Upper lobe of right lung (tissue), 1 donor: ENCODE results near the gene PCDH8. TPM values are rescaled to one million over a fixed set of nuclear protein-coding genes. Genes with fewer than 3 reads are reported as not detected.
"Not testable (repeated sequence)": the region's sequence is repeated elsewhere in the genome, so short reads cannot be mapped to it uniquely, and the experiment has no call there.

Source experiments
- ATAC-seq: fragments of 200-7000 bp; cut with Tn5 transposase; one replicate; pipeline ENCODE4 v1.9.1; 2020; ENCODE audit warnings: mild to moderate bottlenecking, moderate library complexity
- DNase-seq: peaks from one replicate; pipeline ENCODE4 v3.0.0-alpha.2; 2020
- H3K27ac ChIP-seq: fragments of 200-600 bp; one replicate; pipeline ENCODE4 v1.8.0; 2022
- H3K27me3 ChIP-seq: fragments of 200-600 bp; one replicate; pipeline ENCODE4 v1.8.0; 2022; ENCODE audit warnings: mild to moderate bottlenecking
- H3K36me3 ChIP-seq: fragments of 200-600 bp; one replicate; pipeline ENCODE4 v1.8.0; 2022
- H3K4me1 ChIP-seq: fragments of 200-600 bp; one replicate; pipeline ENCODE4 v1.8.0; 2022
- H3K4me3 ChIP-seq: fragments of 200-600 bp; one replicate; pipeline ENCODE4 v1.8.0; 2022; ENCODE audit warnings: mild to moderate bottlenecking
- H3K9me3 ChIP-seq: fragments of 200-600 bp; one replicate; pipeline ENCODE4 v1.8.0; 2022
- CTCF ChIP-seq: fragments of 200-600 bp; IDR thresholded peaks from one replicate; pipeline ENCODE4 v1.8.0; 2022; ENCODE audit warnings: antibody characterized with exemption
- intact Hi-C: fragments of 100-400 bp; cut with DNase I; formaldehyde crosslinking; loops from one replicate; pipeline ENCODE4 v1.11.0; 2022
- total RNA-seq: library from RNA; stranded (reverse); fragmentation: NEBNext Ultra II Directional; extraction: Animal tissue kit (Norgen Biotek cat#: 25700); gene quantifications from one replicate; pipeline ENCODE4 v1.2.1, GENCODE V29; 2021
- donor health status: DM: no; HTN: yes; CAD: no; lungs with severe emphysema.

Gene PCDH8
- total RNA-seq, 1 donor from 2014 or later, result not detected

GRCh38 chr13:52832313-52832712 lies 16.1 kb downstream of the PCDH8 start:
- no peak for ATAC-seq
- intact Hi-C loops, result no loop called here
- no peak for TF ChIP-seq CTCF

DNA sequence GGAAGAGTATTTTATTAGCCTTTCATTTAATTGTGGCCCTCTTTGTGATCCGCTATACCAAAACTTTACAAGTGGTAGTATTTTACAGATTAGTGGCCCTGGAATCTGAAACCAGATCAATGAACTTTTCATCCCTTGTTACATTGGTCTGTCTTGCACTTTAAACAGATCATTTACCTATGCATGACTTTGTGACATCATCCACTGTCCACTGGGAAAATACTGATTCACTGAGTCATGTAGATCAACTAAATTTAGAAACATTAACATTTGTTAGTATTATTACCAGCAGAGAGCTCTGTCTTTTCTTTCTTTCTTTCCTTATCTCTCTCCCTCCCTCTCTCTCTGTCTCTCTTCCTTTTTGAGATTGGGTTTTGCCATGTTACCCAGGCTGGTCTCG lies 17.5 kb downstream of the PCDH8 start:
- no peak for ATAC-seq

More at GRCh38 chr13:52832313-52832712, 16.1 kb downstream of the PCDH8 start:
- H3K9me3 ChIP-seq, result no peaks in the 10 kb centered on the region
- no peak overlapping the region for H3K27ac ChIP-seq
- no peak for DNase-seq
- H3K27me3 ChIP-seq, result no peaks in the 10 kb centered on the region
- no peaks in the 10 kb centered on the region for H3K4me1 ChIP-seq
- no peak overlapping the region for H3K4me3 ChIP-seq
- no peaks in the 10 kb centered on the region for H3K36me3 ChIP-seq

GRCh38 chr13:52827839-52828238 lies 20.6 kb downstream of the PCDH8 start:
- no peaks in the 10 kb centered on the region for H3K4me1 ChIP-seq
- H3K9me3 ChIP-seq, result no peaks in the 10 kb centered on the region
- no peak overlapping the region for H3K4me3 ChIP-seq
- TF ChIP-seq CTCF, result no peak
- H3K27ac ChIP-seq, result no peak overlapping the region
- ATAC-seq, result no peak
- no peak for DNase-seq
- intact Hi-C loops, result no loop called here
- H3K36me3 ChIP-seq, result no peaks in the 10 kb centered on the region
- peaks cover under 1% of the 10 kb centered on the region for H3K27me3 ChIP-seq

More for the DNA sequence above, 17.5 kb downstream of the PCDH8 start:
- H3K9me3 ChIP-seq, result no peaks in the 10 kb centered on the region
- DNase-seq, result no peak
- H3K4me1 ChIP-seq, result no peaks in the 10 kb centered on the region
- intact Hi-C loops, result no loop called here
- H3K27ac ChIP-seq, result no peak overlapping the region
- no peak for TF ChIP-seq CTCF
- H3K27me3 ChIP-seq, result no peaks in the 10 kb centered on the region
- H3K36me3 ChIP-seq, result no peaks in the 10 kb centered on the region
- no peak overlapping the region for H3K4me3 ChIP-seq

GRCh38 chr13:52817886-52818285 lies 30.6 kb downstream of the PCDH8 start:
- intact Hi-C loops, H3K4me3 ChIP-seq, H3K27ac ChIP-seq: not testable (repeated sequence)

GRCh38 chr13:52815330-52815729 lies 33.1 kb downstream of the PCDH8 start:
- intact Hi-C loops, result no loop called here
- Histone ChIP-seq H3K27me3 (peaks cover 7% of the 10 kb centered on the region), H3K27ac (no peak overlapping the region), H3K36me3 (no peaks in the 10 kb centered on the region), H3K9me3 (no peaks in the 10 kb centered on the region), H3K4me1 (no peaks in the 10 kb centered on the region), H3K4me3 (no peak overlapping the region)
- no peak for TF ChIP-seq CTCF
- ATAC-seq, result no peak
- no peak for DNase-seq

More at GRCh38 chr13:52817886-52818285, 30.6 kb downstream of the PCDH8 start:
- DNase-seq, H3K9me3 ChIP-seq, H3K4me1 ChIP-seq, ATAC-seq, H3K36me3 ChIP-seq: not testable (repeated sequence)
- H3K27me3 ChIP-seq, result peaks cover 18% of the 10 kb centered on the region

GRCh38 chr13:52812941-52813340 lies 35.5 kb downstream of the PCDH8 start:
- no peaks in the 10 kb centered on the region for H3K4me1 ChIP-seq
- H3K36me3 ChIP-seq, result no peaks in the 10 kb centered on the region
- DNase-seq (no peak), ATAC-seq (no peak)
- peaks cover 7% of the 10 kb centered on the region for H3K27me3 ChIP-seq
- no peak overlapping the region for H3K4me3 ChIP-seq
- TF ChIP-seq CTCF, result no peak
- no peak overlapping the region for H3K27ac ChIP-seq
- no peaks in the 10 kb centered on the region for H3K9me3 ChIP-seq
- intact Hi-C loops, result no loop called here
